HG03196 (cell line): Measurements from ENCODE around the gene LRRK2.

Source experiments
- ATAC-seq: cut with Tn5 transposase; IDR thresholded peaks from one replicate; pipeline ENCODE4 v1.9.1; 2021; ENCODE audit not compliant: unreplicated experiment

LRRK2 gene

GRCh38 chr12:40224439-40225291 is at the start of gene LRRK2:
TSS of gene LRRK2 (plus strand) at chr12:40224997. CDS start at chr12:40225132, 135 bp downstream.
- ATAC-seq = peak; percentile 52

GRCh38 chr12:40175045-40175444 is 49.8 kb upstream of the LRRK2 start:
- no peak for ATAC-seq

GRCh38 chr12:40175489-40175888 is 49.3 kb upstream of the LRRK2 start:
- ATAC-seq = no peak

- no peak for ATAC-seq
Observed at GRCh38 chr12:40178701-40179100, 46.1 kb upstream of the LRRK2 start.

GRCh38 chr12:40181490-40181889 is 43.3 kb upstream of the LRRK2 start:
- no peak for ATAC-seq

- ATAC-seq = no peak
Observed at GRCh38 chr12:40183715-40184114, 41.1 kb upstream of the LRRK2 start.

GRCh38 chr12:40184493-40185302 is 40.1 kb upstream of the LRRK2 start:
- ATAC-seq = no peak

- ATAC-seq = no peak
Observed at GRCh38 chr12:40185303-40185693, 39.5 kb upstream of the LRRK2 start.

- no peak for ATAC-seq
Observed at GRCh38 chr12:40188558-40189320, 36.1 kb upstream of the LRRK2 start.

GRCh38 chr12:40192704-40193255 is 32.0 kb upstream of the LRRK2 start:
- peak; percentile 99 for ATAC-seq

- no peak for ATAC-seq
Observed at GRCh38 chr12:40194846-40195245, 30.0 kb upstream of the LRRK2 start.

GRCh38 chr12:40197590-40197989 is 27.2 kb upstream of the LRRK2 start:
- no peak for ATAC-seq

GRCh38 chr12:40198601-40199000 is 26.2 kb upstream of the LRRK2 start:
- no peak for ATAC-seq

- no peak for ATAC-seq
Observed at GRCh38 chr12:40202095-40203059, 22.4 kb upstream of the LRRK2 start.

- no peak for ATAC-seq
Observed at GRCh38 chr12:40203060-40203430, 21.8 kb upstream of the LRRK2 start.

- ATAC-seq = no peak
Observed at GRCh38 chr12:40204337-40204736, 20.5 kb upstream of the LRRK2 start.

- no peak for ATAC-seq
Observed at GRCh38 chr12:40207551-40207950, 17.2 kb upstream of the LRRK2 start.

- ATAC-seq = peak; percentile 95
Observed at GRCh38 chr12:40208707-40209446, 15.9 kb upstream of the LRRK2 start.

- ATAC-seq = no peak
Observed at GRCh38 chr12:40209886-40210285, 14.9 kb upstream of the LRRK2 start.
